Tibial nerve (tissue), 4 donors: Measurements from ENCODE around the gene EVA1C. TPM values are rescaled to one million over a fixed set of nuclear protein-coding genes. Genes with fewer than 3 reads are reported as not detected.
"Not testable (repeated sequence)": the region's sequence is repeated elsewhere in the genome, so short reads cannot be mapped to it uniquely, and the experiment has no call there.

Experiments used
- DNase-seq, 2 donors: peaks; one replicate each; pipeline ENCODE4 v3.0.0-alpha.2; 2019; ENCODE audit warnings: low spot score in 2 of 2
- H3K27ac ChIP-seq, 4 donors: fragments of 200-600 bp; sonication (generic) in 3 of 4; one replicate each; pipeline ENCODE4 v1.5.1; 2017 to 2019; ENCODE audit warnings: mild to moderate bottlenecking in 1 of 4
- H3K27me3 ChIP-seq, 2 donors: fragments of 200-600 bp; sonication (generic) in 1 of 2; one replicate each; pipeline versions ENCODE4 v1.5.1 to v1.6.0; 2017 to 2019
- H3K36me3 ChIP-seq, 3 donors: fragments of 200-600 bp; sonication (generic); one replicate each; pipeline ENCODE4 v1.5.1; 2018 to 2019
- H3K4me1 ChIP-seq, 4 donors: fragments of 200-600 bp; sonication (generic) in 3 of 4; one replicate each; pipeline ENCODE4 v1.5.1; 2017 to 2019
- H3K4me3 ChIP-seq, 4 donors: fragments of 200-600 bp; sonication (generic) in 3 of 4; one replicate each; pipeline ENCODE4 v1.5.1; 2017 to 2019; ENCODE audit warnings: mild to moderate bottlenecking in 1 of 4, moderate library complexity in 1 of 4
- H3K9me3 ChIP-seq, 4 donors: fragments of 200-600 bp; sonication (generic) in 3 of 4; one replicate each; pipeline ENCODE4 v1.5.1; 2017 to 2019
- CTCF ChIP-seq, 5 experiments: fragments of 200-600 bp in 3 of 5; fragments of 450-650 bp in 2 of 5; sonication (generic) in 3 of 5; IDR thresholded peaks; one replicate each; pipeline ENCODE4 v1.5.1; 2016 to 2019; ENCODE audit warnings: antibody characterized with exemption in 5 of 5, mild to moderate bottlenecking in 3 of 5, moderate library complexity in 2 of 5
- EP300 ChIP-seq, 2 donors: sonication (generic); formaldehyde crosslinking; IDR thresholded peaks; one replicate each; pipeline ENCODE4 v1.6.1; 2017; ENCODE audit warnings: antibody characterized with exemption in 2 of 2, mild to moderate bottlenecking in 1 of 2
- POLR2A ChIP-seq, 2 donors: fragments of 450-650 bp; IDR thresholded peaks; one replicate each; pipeline ENCODE4 v1.6.1; 2017; ENCODE audit warnings: antibody characterized with exemption in 2 of 2, mild to moderate bottlenecking in 2 of 2, moderate library complexity in 2 of 2
- WGBS, 2 donors: methylation state at CpG; one replicate each; pipeline ENCODE4 v1.1.5; 2018; 5-methylcytosine and 5-hydroxymethylcytosine counted together
- total RNA-seq, 4 donors: library from RNA; depleted of rRNA; stranded (reverse); fragments of >200 nt; gene quantifications; one replicate each; pipeline ENCODE4 v1.1.0, GENCODE V29; 2016

EVA1C gene
- total RNA-seq, 4 donors from 2014 or later = 72.6 to 85.9 (median 75.6) TPM

GRCh38 chr21:32508558-32508957 lies 96.1 kb downstream of the EVA1C start:
- no peak for TF ChIP-seq CTCF (IDR thresholded peaks at IDR 0.05)
- no peak for TF ChIP-seq POLR2A (IDR thresholded peaks at IDR 0.05)
- no peak for TF ChIP-seq EP300 (IDR thresholded peaks at IDR 0.05)
- no peak overlapping the region for H3K27ac ChIP-seq
- H3K27me3 ChIP-seq = no peaks in the 10 kb centered on the region
- DNase-seq = no peak
- 75 to 79% methylated on average over 8 to 9 of the region's 9 CpGs for WGBS, 2 donors
- no peaks in the 10 kb centered on the region for H3K9me3 ChIP-seq
- H3K36me3 ChIP-seq = peaks cover 0 to 76% (median 0%) of the 10 kb centered on the region in 3 donors
- H3K4me1 ChIP-seq = no peaks in the 10 kb centered on the region
- H3K4me3 ChIP-seq = no peak overlapping the region

GRCh38 chr21:32508975-32509374 lies 96.5 kb downstream of the EVA1C start:
- peaks cover 0 to 76% (median 0%) of the 10 kb centered on the region in 3 donors for H3K36me3 ChIP-seq

GRCh38 chr21:32514275-32515055 lies 102.0 kb downstream of the EVA1C start:
- 77 to 79% methylated on average over 12 of the region's 12 CpGs for WGBS, 2 donors
- H3K4me3 ChIP-seq = no peak overlapping the region
- peaks cover 0 to 47% (median 0%) of the 10 kb centered on the region in 3 donors for H3K36me3 ChIP-seq
- peaks cover 0 to 14% (median 0%) of the 10 kb centered on the region in 4 donors for H3K4me1 ChIP-seq
- H3K9me3 ChIP-seq = peaks cover 0 to 7% (median 0%) of the 10 kb centered on the region in 4 donors
- no peak overlapping the region for H3K27ac ChIP-seq
- no peak for DNase-seq
- no peak for TF ChIP-seq EP300 (IDR thresholded peaks at IDR 0.05)
- no peak for TF ChIP-seq POLR2A (IDR thresholded peaks at IDR 0.05)
- TF ChIP-seq CTCF (IDR thresholded peaks at IDR 0.05) = no peak
- no peaks in the 10 kb centered on the region for H3K27me3 ChIP-seq

More at GRCh38 chr21:32508975-32509374, 96.5 kb downstream of the EVA1C start:
- not testable (repeated sequence) for H3K4me3 ChIP-seq, DNase-seq, H3K27me3 ChIP-seq, H3K4me1 ChIP-seq, H3K9me3 ChIP-seq, H3K27ac ChIP-seq
- 76 to 79% methylated on average over 2 of the region's 2 CpGs for WGBS, 2 donors

- peaks cover 0 to 36% (median 0%) of the 10 kb centered on the region in 3 donors for H3K36me3 ChIP-seq
- H3K27me3 ChIP-seq = no peaks in the 10 kb centered on the region
- no peak overlapping the region for H3K4me3 ChIP-seq
- peak overlapping the region in 1 of 4 donors; percentile 4 for H3K27ac ChIP-seq
- TF ChIP-seq CTCF (IDR thresholded peaks at IDR 0.05) (no peak), EP300 (IDR thresholded peaks at IDR 0.05) (peak in 1 of 2 donors; percentile 15)
- WGBS, 2 donors = 21 to 22% methylated on average over 5 of the region's 5 CpGs
- no peak for DNase-seq
- H3K4me1 ChIP-seq = peaks cover 0 to 27% (median 0%) of the 10 kb centered on the region in 4 donors
- peaks cover 0 to 7% (median 0%) of the 10 kb centered on the region in 4 donors for H3K9me3 ChIP-seq
Measured at GRCh38 chr21:32515874-32516273, 103.4 kb downstream of the EVA1C start.

- H3K36me3 ChIP-seq = peaks cover 0 to 29% (median 0%) of the 10 kb centered on the region in 3 donors
- H3K9me3 ChIP-seq = peaks cover 0 to 7% (median 0%) of the 10 kb centered on the region in 4 donors
- 68% methylated on average over 10 of the region's 10 CpGs for WGBS, 2 donors
- H3K27ac ChIP-seq = no peak overlapping the region
- TF ChIP-seq POLR2A (IDR thresholded peaks at IDR 0.05) (no peak), EP300 (IDR thresholded peaks at IDR 0.05) (no peak), CTCF (IDR thresholded peaks at IDR 0.05) (no peak)
- no peak overlapping the region for H3K4me3 ChIP-seq
- H3K4me1 ChIP-seq = peaks cover 0 to 38% (median 3%) of the 10 kb centered on the region in 4 donors
- no peak for DNase-seq
- no peaks in the 10 kb centered on the region for H3K27me3 ChIP-seq
Measured at GRCh38 chr21:32516756-32517649, 104.5 kb downstream of the EVA1C start.
